Measurements from ENCODE around the gene THUMPD2. TPM values are rescaled to one million over a fixed set of nuclear protein-coding genes. Genes with fewer than 3 reads are reported as not detected.
"Not testable (repeated sequence)": the region's sequence is repeated elsewhere in the genome, so short reads cannot be mapped to it uniquely, and the experiment has no call there.

Gene THUMPD2
- total RNA-seq, 4 donors from 2014 or later: 4.6 to 11.2 (median 8.6) TPM

DNA sequence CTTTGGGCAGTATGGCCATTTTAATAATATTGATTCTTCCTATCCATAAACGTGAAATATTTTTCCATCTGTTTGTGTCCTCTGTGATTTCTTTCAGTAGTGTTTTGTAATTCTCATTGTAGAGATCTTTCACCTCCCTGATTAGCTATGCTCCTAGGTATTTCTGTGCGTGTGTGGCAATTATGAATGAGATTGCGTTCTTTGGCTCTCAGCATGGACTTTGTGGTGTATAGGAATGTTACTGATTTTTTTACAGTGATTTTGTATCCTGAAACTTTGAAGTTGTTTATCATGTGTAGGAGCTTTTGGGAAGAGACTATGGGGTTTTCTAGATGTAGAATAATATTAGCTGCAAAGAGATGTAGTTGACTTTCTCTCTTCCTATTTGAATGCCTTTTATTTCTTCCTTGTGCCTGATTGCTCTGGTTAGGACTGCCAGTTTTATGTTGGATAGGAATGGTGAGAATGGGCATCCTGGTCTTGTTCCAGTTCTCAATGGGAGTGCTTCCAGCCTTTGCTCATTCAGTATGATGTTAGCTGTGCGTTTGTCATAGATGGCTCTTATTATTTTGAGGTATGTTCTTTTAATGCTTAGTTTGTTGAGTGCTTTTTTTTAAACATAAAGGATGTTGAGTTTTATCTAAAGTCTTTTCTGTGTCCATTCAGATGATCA, 27.0 kb upstream of the THUMPD2 start:
- DNase-seq (no peak), ATAC-seq (no peak)
- TF ChIP-seq, protein P1, sequence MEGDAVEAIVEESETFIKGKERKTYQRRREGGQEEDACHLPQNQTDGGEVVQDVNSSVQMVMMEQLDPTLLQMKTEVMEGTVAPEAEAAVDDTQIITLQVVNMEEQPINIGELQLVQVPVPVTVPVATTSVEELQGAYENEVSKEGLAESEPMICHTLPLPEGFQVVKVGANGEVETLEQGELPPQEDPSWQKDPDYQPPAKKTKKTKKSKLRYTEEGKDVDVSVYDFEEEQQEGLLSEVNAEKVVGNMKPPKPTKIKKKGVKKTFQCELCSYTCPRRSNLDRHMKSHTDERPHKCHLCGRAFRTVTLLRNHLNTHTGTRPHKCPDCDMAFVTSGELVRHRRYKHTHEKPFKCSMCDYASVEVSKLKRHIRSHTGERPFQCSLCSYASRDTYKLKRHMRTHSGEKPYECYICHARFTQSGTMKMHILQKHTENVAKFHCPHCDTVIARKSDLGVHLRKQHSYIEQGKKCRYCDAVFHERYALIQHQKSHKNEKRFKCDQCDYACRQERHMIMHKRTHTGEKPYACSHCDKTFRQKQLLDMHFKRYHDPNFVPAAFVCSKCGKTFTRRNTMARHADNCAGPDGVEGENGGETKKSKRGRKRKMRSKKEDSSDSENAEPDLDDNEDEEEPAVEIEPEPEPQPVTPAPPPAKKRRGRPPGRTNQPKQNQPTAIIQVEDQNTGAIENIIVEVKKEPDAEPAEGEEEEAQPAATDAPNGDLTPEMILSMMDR (IDR thresholded peaks at IDR 0.05 in 4 of 5, conservative IDR thresholded peaks at IDR 0.05 in 1 of 5): no peak
- no peak for TF ChIP-seq POLR2A (IDR thresholded peaks at IDR 0.05)
- in situ Hi-C loops (cut with MboI; ENCODE audit: low sequenced_read_pairs in 4 of 4) (no loop called here), intact Hi-C loops (cut with DNase I; ENCODE audit: low total_unique reads) (no loop called here)
- H3K4me3 ChIP-seq: no peak overlapping the region
- H3K27ac ChIP-seq: no peak overlapping the region
- no peaks in the 10 kb centered on the region for H3K36me3 ChIP-seq
- peaks cover 0 to 10% (median 0%) of the 10 kb centered on the region in 3 donors for H3K9me3 ChIP-seq
- no peaks in the 10 kb centered on the region for H3K4me1 ChIP-seq
- no peaks in the 10 kb centered on the region for H3K27me3 ChIP-seq

DNA sequence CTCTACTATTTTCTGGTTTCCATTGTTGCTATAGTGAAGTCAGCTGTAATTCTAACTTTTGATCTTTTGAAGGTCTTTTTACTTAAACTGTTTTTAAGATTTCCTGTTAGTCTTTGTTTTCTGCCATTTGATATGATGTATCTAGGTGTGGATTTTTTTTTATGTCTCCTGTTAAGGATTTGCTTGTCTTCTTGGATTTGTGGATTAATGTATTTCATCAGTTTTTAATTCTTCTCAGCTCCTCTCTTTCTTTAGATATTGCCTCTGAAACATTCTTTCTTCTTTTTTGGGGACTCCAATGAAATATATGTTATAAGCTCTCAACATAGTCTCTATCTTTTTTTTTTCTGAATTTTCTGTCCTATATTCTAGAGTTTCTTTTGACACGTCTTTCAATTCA, 24.8 kb upstream of the THUMPD2 start:
- in situ Hi-C loops (cut with MboI; ENCODE audit: low sequenced_read_pairs in 4 of 4): no loop called here
- Histone ChIP-seq H3K4me1 (no peaks in the 10 kb centered on the region), H3K4me3 (no peak overlapping the region), H3K27ac (no peak overlapping the region), H3K36me3 (no peaks in the 10 kb centered on the region), H3K9me3 (peaks cover 0 to 10% (median 0%) of the 10 kb centered on the region in 3 donors), H3K27me3 (no peaks in the 10 kb centered on the region)
- ATAC-seq: no peak
- TF ChIP-seq POLR2A (IDR thresholded peaks at IDR 0.05): no peak
- TF ChIP-seq, protein P1 (IDR thresholded peaks at IDR 0.05 in 4 of 5, conservative IDR thresholded peaks at IDR 0.05 in 1 of 5): no peak
- intact Hi-C loops (cut with DNase I; ENCODE audit: low total_unique reads): no loop called here
- no peak for DNase-seq

DNA sequence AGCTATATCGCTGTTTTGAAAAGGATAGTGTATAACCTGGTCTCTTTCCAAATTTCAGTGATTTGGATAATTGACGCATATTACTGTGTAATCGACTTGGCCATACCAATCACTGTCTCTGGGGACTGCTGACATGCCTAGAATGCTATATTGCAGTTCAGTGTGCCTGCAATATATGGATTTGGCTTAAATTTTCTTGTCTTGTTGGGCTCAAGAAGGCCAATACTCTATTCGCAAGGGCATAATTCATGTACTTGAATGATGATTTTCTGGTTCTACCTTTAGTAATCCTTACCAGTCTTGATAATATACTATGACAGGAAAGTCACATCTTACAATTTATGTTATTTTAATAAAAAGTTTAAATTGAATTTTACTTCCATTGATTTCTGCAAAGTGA, 21.7 kb upstream of the THUMPD2 start:
- TF ChIP-seq, protein P1 (IDR thresholded peaks at IDR 0.05 in 4 of 5, conservative IDR thresholded peaks at IDR 0.05 in 1 of 5): no peak
- no peak for TF ChIP-seq POLR2A (IDR thresholded peaks at IDR 0.05)
- Histone ChIP-seq H3K4me3 (no peak overlapping the region), H3K27me3 (no peaks in the 10 kb centered on the region), H3K9me3 (peaks cover 0 to 10% (median 0%) of the 10 kb centered on the region in 3 donors), H3K4me1 (no peaks in the 10 kb centered on the region), H3K36me3 (no peaks in the 10 kb centered on the region), H3K27ac (no peak overlapping the region)
- DNase-seq (no peak), ATAC-seq (no peak)
- in situ Hi-C loops (cut with MboI; ENCODE audit: low sequenced_read_pairs in 4 of 4) (no loop called here), intact Hi-C loops (cut with DNase I; ENCODE audit: low total_unique reads) (no loop called here)

- TF ChIP-seq, protein P1 (IDR thresholded peaks at IDR 0.05 in 4 of 5, conservative IDR thresholded peaks at IDR 0.05 in 1 of 5): no peak
- no peak for TF ChIP-seq POLR2A (IDR thresholded peaks at IDR 0.05)
- DNase-seq (no peak), ATAC-seq (no peak)
- no peaks in the 10 kb centered on the region for H3K9me3 ChIP-seq
- no peaks in the 10 kb centered on the region for H3K4me1 ChIP-seq
- in situ Hi-C loops (cut with MboI; ENCODE audit: low sequenced_read_pairs in 4 of 4): no loop called here
- H3K27ac ChIP-seq: no peak overlapping the region
- H3K27me3 ChIP-seq: no peaks in the 10 kb centered on the region
- intact Hi-C loops (cut with DNase I; ENCODE audit: low total_unique reads): no loop called here
- no peak overlapping the region for H3K4me3 ChIP-seq
- H3K36me3 ChIP-seq: no peaks in the 10 kb centered on the region
Measured at GRCh38 chr2:39796134-39796533, 17.1 kb upstream of the THUMPD2 start.

- intact Hi-C loops (cut with DNase I; ENCODE audit: low total_unique reads); H3K27ac ChIP-seq; H3K4me1 ChIP-seq; H3K27me3 ChIP-seq; in situ Hi-C loops (cut with MboI; ENCODE audit: low sequenced_read_pairs in 4 of 4); ATAC-seq; DNase-seq; H3K9me3 ChIP-seq; H3K4me3 ChIP-seq; H3K36me3 ChIP-seq: not testable (repeated sequence)
Measured at GRCh38 chr2:39790216-39790818, 11.3 kb upstream of the THUMPD2 start.

Measured in gastrocnemius medialis (tissue), 4 donors.